Coronary artery (tissue), 2 donors: ENCODE data around the gene MAN1A1.

Source experiments
- DNase-seq: peaks from one replicate; pipeline ENCODE4 v3.0.0-alpha.2; 2017; ENCODE audit warnings: low spot score
- H3K27ac ChIP-seq, 2 donors: fragments of 200-600 bp; sonication (generic); one replicate each; pipeline ENCODE4 v1.5.1; 2016 to 2019
- H3K4me3 ChIP-seq: fragments of 200-600 bp; sonication (generic); 2 replicates; pipeline ENCODE4 v1.5.1; 2016; ENCODE audit warnings: mild to moderate bottlenecking, moderate library complexity
- CTCF ChIP-seq: fragments of 200-600 bp; sonication (generic); IDR thresholded peaks from one replicate; pipeline ENCODE4 v1.5.1; 2019; ENCODE audit warnings: antibody characterized with exemption

MAN1A1 gene

DNA sequence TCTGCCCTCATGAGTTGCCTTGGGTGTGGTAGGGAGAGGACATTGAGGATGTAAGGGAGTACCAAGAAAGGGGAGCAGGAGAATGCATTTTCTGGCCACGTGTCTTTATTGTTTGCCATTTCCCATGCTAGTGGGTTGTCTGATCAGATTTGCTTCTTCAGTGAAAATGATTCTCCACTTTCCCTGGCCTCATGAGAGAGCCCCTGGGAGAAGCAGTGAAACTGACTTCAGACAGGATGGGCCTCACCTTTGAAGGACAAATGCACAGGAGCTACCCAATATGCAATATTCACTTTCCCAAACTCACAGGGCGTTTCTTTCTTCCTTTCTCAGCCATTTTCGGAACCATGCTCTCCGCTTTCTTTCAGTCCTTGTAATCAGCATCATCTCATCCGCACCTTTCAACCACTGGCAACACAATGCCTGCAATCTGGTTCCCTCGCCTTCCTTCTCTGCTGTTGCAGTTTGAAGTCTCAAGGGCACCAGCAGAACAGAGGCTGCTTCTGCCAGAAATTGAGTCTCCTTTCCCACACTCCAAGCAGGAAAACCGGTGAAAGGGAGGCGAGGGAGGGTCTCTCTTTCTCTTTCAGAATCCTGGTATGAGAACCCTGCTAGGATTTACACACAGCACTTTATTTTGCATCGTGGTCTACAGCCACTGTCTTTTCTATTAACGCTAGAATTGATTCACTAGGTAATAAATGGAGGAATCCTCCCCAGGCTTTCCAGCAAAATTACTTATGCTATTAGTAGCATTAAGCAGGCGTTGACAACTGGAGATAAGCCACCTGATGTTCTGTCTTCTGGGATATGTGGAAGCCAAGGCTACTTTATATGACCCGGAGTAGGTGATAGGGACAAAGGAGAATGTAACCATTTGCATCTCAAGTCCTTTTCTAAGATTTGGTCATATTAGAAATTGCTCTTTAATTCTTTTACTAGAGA, 209.1 kb downstream of the MAN1A1 start:
- DNase-seq = no peak
- Histone ChIP-seq H3K4me3 (no peak overlapping the region), H3K27ac (no peak overlapping the region)
- TF ChIP-seq CTCF = no peak

GRCh38 chr6:119138906-119139541, 210.5 kb downstream of the MAN1A1 start:
- no peak for TF ChIP-seq CTCF
- no peak overlapping the region for H3K4me3 ChIP-seq
- no peak for DNase-seq
- no peak overlapping the region for H3K27ac ChIP-seq

DNA sequence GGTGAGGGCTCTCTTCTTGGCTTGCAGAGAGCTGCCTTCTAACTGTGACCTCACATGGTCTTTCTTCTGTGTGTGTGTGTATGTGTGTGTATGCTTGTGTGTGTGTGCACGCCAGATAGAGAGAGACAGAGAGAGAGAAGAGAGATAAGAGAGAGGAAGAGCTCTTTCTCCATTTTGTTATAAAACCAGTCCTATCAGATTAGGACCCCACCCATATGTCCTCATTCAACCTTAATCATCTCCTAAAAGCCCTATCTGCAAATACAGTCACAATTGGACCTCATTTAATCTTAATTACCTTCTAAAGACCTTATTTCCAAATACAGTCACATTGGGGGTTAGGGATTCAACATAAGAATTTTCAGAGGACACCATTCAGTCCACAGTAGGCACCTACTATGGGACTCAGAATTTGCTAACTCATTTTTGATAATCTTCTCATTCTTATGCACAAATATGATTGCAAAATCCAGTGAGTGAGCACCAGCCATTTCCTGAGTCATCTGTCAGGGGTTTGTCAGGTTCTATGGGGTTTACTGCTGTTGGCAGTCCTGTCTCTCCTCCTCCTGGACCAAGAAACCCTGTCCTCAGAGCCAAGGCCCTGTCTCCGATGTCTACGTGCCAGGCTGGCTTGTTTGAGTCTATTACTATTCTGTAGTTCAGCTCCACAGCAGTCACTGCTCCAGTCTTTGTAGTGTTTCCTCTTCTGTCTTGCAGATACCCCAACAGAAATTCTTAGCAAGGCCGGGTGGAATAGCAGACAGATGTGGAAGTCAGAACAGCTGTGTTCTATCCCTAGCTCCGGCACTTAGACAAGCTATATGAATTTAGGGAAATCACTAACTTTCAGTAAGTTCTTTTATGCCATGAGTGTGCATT, 212.1 kb downstream of the MAN1A1 start:
- TF ChIP-seq CTCF = no peak
- Histone ChIP-seq H3K4me3 (no peak overlapping the region), H3K27ac (peak overlapping the region; percentile 0 to 37)
- no peak for DNase-seq

- no peak for TF ChIP-seq CTCF
- no peak for DNase-seq
- Histone ChIP-seq H3K27ac (no peak overlapping the region), H3K4me3 (no peak overlapping the region)
Measured at GRCh38 chr6:119134752-119135151, 214.8 kb downstream of the MAN1A1 start.

DNA sequence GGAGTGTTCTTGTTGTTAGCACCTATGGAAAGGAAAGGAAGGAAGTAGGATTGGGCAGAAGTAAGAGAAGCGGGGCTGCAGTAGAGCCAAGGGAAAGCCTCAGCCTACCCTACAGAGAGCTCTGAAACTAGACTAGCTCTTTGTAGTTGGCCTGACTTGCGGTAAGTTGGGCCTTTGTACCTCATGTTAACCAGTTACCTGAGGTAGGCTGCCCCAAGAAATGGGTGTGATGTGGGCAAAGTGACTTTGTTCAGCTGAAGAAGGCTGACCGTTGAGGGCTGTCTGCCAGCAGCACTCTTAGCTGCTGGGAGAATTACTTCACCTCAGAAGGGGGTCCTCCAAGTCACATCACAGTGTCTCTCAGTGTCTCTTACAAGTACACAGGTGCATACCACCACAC, 216.2 kb downstream of the MAN1A1 start:
- DNase-seq = no peak
- no peak for TF ChIP-seq CTCF
- H3K27ac ChIP-seq = no peak overlapping the region
- H3K4me3 ChIP-seq = no peak overlapping the region

GRCh38 chr6:119132261-119132981, 217.1 kb downstream of the MAN1A1 start:
- Histone ChIP-seq H3K27ac (no peak overlapping the region), H3K4me3 (no peak overlapping the region)
- DNase-seq = no peak
- TF ChIP-seq CTCF = no peak
